Astrocyte of the cerebellum (primary cell): ENCODE data around the gene ALG1L2.
A peak's percentile ranks its signal among the peaks of the same experiment; 100 is the strongest.
"Not testable (repeated sequence)": the region's sequence is repeated elsewhere in the genome, so short reads cannot be mapped to it uniquely, and the experiment has no call there.

Experiments
- DNase-seq: peaks from one replicate; pipeline ENCODE4 v3.0.0-alpha.2; 2011; ENCODE audit warnings: low read depth
- H3K4me3 ChIP-seq: 2 replicates; pipeline ENCODE4 v1.5.1; 2011; ENCODE audit warnings: mild to moderate bottlenecking, low read depth, low read length, moderate library complexity
- CTCF ChIP-seq: IDR thresholded peaks from 2 replicates; pipeline ENCODE4 v1.5.1; 2012; ENCODE audit warnings: low read length, low read depth, moderate library complexity, mild to moderate bottlenecking; ENCODE audit errors: missing control alignments
- in situ Hi-C: cut with HindIII; loops from 2 replicates; pipeline ENCODE4 v1.10.0; 2017; ENCODE audit warnings: low sequenced_read_pairs

The ALG1L2 gene

GRCh38 chr3:130081351-130081881 lies at the start of gene ALG1L2:
TSS of gene ALG1L2 (plus strand) at chr3:130081831. CDS start at chr3:130082017, 186 bp downstream.
- TF ChIP-seq CTCF: no peak
- in situ Hi-C loops: no loop called here
- DNase-seq: no peak
- no peak within 1 kb of the TSS for H3K4me3 ChIP-seq

DNA sequence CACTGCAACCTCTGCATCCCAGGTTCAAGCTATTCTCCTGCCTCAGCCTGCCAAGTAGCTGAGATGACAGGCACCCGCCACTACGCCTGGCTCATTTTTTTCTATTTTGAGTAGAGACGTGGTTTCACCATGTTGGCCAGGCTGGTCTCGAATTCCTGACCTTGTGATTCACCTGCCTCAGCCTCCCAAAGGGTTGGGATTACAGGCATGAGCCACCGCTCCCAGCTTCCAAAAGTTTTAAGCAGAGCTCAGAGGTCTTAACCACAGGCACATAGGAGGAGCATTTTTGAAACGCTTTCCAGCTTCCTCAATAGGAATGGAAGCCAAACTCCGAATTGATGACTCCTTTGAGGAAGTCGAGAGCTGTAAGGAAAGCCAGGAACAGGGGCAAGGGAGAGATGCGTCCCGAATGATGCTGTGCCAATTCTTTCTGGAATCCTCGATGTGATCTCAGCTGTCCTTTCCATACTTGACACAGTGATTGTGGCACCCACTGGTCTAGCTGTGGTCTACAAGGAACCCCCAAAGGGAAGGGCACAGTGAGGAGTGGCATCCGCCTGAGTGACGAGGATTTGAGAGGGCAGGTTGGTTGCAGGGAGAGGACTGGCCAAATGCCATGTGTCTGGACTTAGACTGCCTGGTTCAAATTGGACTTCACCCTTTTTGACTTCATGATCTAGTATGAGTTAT lies 44.4 kb upstream of the ALG1L2 start:
- DNase-seq: peak; percentile 11
- H3K4me3 ChIP-seq, in situ Hi-C loops: not testable (repeated sequence)

GRCh38 chr3:130042736-130043135 lies 38.9 kb upstream of the ALG1L2 start:
- DNase-seq, H3K4me3 ChIP-seq, in situ Hi-C loops: not testable (repeated sequence)

- DNase-seq, H3K4me3 ChIP-seq, in situ Hi-C loops: not testable (repeated sequence)
Measured at GRCh38 chr3:130043658-130044057, 38.0 kb upstream of the ALG1L2 start.

DNA sequence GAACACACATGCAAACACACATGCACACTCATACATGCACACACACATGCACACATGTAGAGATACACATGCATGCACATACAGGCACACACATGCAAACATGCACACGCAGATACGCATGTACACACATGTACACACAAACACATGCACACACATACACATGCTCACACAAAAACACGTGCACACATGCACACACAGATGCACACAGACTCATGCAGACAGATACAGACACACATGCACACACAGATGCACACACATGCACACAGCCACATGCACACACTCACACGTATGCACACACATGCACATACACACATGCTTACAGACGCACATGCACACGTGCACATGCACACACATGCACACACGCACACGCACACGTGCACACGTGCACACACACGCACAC lies 37.3 kb upstream of the ALG1L2 start:
- TF ChIP-seq CTCF: no peak
- in situ Hi-C loops: no loop called here
- no peak overlapping the region for H3K4me3 ChIP-seq
- no peak for DNase-seq

- H3K4me3 ChIP-seq: no peak overlapping the region
- in situ Hi-C loops: no loop called here
- no peak for TF ChIP-seq CTCF
- DNase-seq: no peak
Measured at GRCh38 chr3:130048726-130049125, 32.9 kb upstream of the ALG1L2 start.

- in situ Hi-C loops, DNase-seq, H3K4me3 ChIP-seq: not testable (repeated sequence)
Measured at GRCh38 chr3:130052366-130052765, 29.3 kb upstream of the ALG1L2 start.

DNA sequence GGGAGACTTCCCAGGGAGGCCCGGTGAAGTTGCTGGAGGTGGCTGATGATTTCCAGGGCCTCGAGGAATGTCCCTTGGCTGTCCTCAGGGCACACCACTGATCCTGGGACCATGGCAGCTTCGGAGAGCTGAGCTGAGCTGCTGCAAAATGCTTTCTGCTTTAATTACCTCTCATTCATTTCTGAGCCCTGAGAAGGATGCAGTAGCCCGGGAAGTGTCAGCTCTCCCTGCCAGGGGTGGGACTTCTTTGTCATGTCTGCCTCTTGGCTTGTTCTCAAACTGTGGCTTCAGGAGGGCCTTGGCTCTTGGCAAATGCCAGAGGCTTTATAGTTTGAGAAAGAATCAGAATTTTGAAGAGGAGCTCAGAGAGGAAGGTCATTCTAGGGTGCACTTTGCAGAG lies 28.7 kb upstream of the ALG1L2 start:
- DNase-seq, in situ Hi-C loops, H3K4me3 ChIP-seq: not testable (repeated sequence)

DNA sequence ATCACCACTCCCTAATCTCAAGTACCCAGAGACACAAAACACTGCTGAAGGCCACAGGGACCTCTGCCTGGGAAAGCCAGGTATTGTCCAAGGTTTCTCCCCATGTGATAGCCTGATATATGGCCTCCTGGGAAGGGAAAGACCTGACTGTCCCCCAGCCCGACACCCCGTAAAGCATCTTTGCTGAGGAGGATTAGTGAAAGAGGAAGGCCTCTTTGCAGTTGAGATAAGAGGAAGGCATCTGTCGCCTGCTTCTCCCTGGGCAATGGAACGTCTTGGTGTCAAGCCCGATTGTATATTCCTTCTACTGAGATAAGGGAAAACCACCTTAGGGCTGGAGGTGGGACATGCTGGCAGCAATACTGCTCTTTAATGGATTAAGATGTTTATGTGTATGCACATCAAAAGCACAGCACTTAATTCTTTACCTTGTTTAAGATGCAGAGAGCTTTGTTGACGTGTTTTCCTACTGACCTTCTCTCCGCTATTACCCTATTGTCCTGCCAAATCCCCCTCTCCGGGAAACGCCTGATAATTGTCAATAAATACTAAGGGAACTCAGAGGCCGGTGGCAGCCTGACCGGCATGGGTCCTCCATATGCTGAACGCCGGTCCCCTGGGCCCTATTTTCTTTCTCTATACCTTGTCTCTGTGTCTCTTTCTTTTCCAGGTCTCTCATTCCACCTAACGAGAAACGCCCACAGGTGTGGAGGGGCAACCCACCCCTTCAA lies 23.9 kb upstream of the ALG1L2 start:
- H3K4me3 ChIP-seq, in situ Hi-C loops, DNase-seq: not testable (repeated sequence)

DNA sequence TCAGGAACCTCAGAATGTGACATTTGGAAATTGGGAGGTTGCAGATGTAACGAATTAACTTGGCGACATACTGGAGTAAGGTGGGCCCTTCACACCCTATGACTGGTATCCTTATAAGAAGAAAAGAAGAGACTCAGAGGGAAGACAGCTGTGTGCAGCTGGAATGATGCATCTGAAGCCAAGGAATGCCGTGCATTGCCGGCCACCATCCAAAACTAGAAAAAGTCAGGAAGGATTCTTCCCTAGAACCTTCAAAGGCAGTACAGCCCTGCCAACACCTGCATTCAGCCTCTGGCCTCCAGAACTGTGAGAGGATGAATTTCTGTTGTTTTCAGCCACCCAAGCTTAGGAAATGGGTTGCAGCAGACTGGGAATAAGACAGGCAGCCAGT lies 23.4 kb upstream of the ALG1L2 start:
- DNase-seq, H3K4me3 ChIP-seq, in situ Hi-C loops: not testable (repeated sequence)

DNA sequence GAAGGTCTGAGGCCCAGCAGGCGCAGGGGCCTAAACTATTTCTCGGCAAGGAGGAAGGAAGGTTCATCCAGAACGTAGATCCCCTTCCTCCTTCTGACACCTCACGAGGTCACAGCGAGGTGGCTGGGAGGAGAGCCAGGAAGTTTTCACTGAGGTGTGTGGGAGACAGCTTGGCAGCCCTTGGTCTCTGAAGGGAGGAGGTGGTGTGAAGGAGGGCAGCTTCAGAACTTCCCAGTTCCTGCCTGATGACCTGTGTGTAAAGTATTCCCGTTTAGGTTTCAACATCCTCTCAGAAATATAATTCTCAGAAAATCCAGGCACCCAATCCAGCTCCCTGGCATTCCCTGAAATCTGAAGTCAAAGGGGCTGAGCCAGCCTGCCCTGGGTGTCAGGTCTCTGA lies 22.9 kb upstream of the ALG1L2 start:
- DNase-seq, H3K4me3 ChIP-seq, in situ Hi-C loops: not testable (repeated sequence)

DNA sequence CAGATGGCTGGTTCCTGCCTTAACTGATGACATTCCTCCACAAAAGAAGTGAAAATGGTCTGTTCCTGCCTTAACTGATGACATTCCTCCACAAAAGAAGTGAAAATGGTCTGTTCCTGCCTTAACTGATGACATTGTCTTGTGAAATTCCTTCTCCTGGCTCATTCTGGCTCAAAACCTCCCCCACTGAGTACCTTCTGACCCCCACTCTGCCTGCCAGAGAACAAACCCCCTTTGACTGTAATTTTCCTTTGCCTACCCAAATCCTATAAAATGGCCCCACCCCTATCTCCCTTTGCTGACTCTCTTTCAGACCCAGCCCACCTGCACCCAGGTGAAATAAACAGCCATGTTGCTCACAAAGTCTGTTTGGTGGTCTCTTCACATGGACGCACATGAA lies 22.5 kb upstream of the ALG1L2 start:
- DNase-seq, in situ Hi-C loops, H3K4me3 ChIP-seq: not testable (repeated sequence)
